Heart left ventricle (tissue), 13 donors: ENCODE data around the gene GTSE1.

Experiments used
- POLR2A ChIP-seq, 2 donors: fragments of 450-650 bp; IDR thresholded peaks; one replicate each; pipeline ENCODE4 v1.6.1; 2017; ENCODE audit warnings: antibody characterized with exemption in 2 of 2, mild to moderate bottlenecking in 2 of 2, moderate library complexity in 2 of 2
- TF ChIP-seq, protein P1 (sequence below), 12 donors: fragments of 200-600 bp; sonication (generic) in 4 of 12; IDR thresholded peaks; one replicate each; pipeline versions ENCODE4 v1.5.0 to v1.8.0; 2018 to 2022; ENCODE audit warnings: antibody characterized with exemption in 12 of 12, mild to moderate bottlenecking in 5 of 12
- donor health status: ischemic (EF 13 %, LVEDD 7.1; RV severe dilation, severe dysfunction).
- donor health status: DM: no; HTN: yes; CAD: no.
- donor health status: DM: no; HTN: no; CAD: no.
- donor health status: ischemic (EF 25% LVEDD 6.9; RV normal size, moderate dysfunction).
- donor health status: ischemic (EF 25% LVEDD 5.7; RV mildly dilated, moderate dysfunction).
- donor health status: ischemic (EF 35%, LVEDD 5.7; RV mildly dilated, moderate dysfunction).
- donor health status: nonischemic (EF 11% LVEDD 7.7; RV severe dilation, severe dysfunction).
- donor health status: DM: yes; HTN: yes; CAD: no.
- donor health status: PGD.
- donor health status: ischemic (EF 29% LVEDD 5.4; RV normal size, mild dysfunction).
- donor health status: nonischemic (EF 23%, LVEDD 6.1; RV moderate dilation, normal function).

GRCh38 chr22:46328797-46329196, 32.1 kb downstream of the GTSE1 start:
- TF ChIP-seq, protein P1, sequence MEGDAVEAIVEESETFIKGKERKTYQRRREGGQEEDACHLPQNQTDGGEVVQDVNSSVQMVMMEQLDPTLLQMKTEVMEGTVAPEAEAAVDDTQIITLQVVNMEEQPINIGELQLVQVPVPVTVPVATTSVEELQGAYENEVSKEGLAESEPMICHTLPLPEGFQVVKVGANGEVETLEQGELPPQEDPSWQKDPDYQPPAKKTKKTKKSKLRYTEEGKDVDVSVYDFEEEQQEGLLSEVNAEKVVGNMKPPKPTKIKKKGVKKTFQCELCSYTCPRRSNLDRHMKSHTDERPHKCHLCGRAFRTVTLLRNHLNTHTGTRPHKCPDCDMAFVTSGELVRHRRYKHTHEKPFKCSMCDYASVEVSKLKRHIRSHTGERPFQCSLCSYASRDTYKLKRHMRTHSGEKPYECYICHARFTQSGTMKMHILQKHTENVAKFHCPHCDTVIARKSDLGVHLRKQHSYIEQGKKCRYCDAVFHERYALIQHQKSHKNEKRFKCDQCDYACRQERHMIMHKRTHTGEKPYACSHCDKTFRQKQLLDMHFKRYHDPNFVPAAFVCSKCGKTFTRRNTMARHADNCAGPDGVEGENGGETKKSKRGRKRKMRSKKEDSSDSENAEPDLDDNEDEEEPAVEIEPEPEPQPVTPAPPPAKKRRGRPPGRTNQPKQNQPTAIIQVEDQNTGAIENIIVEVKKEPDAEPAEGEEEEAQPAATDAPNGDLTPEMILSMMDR (IDR thresholded peaks at IDR 0.05): no peak
- no peak for TF ChIP-seq POLR2A (IDR thresholded peaks at IDR 0.05)
